Right atrium auricular region (tissue), 2 donors: ENCODE data around the gene SPTLC2. TPM values are rescaled to one million over a fixed set of nuclear protein-coding genes. Genes with fewer than 3 reads are reported as not detected.
"Not testable (repeated sequence)": the region's sequence is repeated elsewhere in the genome, so short reads cannot be mapped to it uniquely, and the experiment has no call there.

Source experiments
- DNase-seq: peaks from one replicate; pipeline ENCODE4 v3.0.0-alpha.2; 2019; ENCODE audit warnings: low spot score
- H3K27ac ChIP-seq, 2 donors: fragments of 200-600 bp; sonication (generic); 1 replicate in 1 of 2; 2 replicates in 1 of 2; pipeline ENCODE4 v1.5.1; 2016 to 2019
- H3K27me3 ChIP-seq, 2 donors: fragments of 200-600 bp; sonication (generic); one replicate each; pipeline versions ENCODE4 v1.5.1 to v1.6.0; 2017 to 2019
- H3K36me3 ChIP-seq: fragments of 200-600 bp; sonication (generic); one replicate; pipeline ENCODE4 v1.5.1; 2016
- H3K4me1 ChIP-seq, 2 donors: fragments of 200-600 bp; sonication (generic); one replicate each; pipeline versions ENCODE4 v1.5.1 to v1.6.0; 2017 to 2019
- H3K4me3 ChIP-seq, 2 donors: fragments of 200-600 bp; sonication (generic); 1 replicate in 1 of 2; 2 replicates in 1 of 2; pipeline ENCODE4 v1.5.1; 2017 to 2019; ENCODE audit warnings: mild to moderate bottlenecking in 1 of 2, moderate library complexity in 1 of 2
- H3K9me3 ChIP-seq, 2 donors: fragments of 200-600 bp; sonication (generic); one replicate each; pipeline ENCODE4 v1.5.1; 2019
- CTCF ChIP-seq, 2 donors: fragments of 200-600 bp; sonication (generic); IDR thresholded peaks; one replicate each; pipeline ENCODE4 v1.5.1; 2019; ENCODE audit warnings: antibody characterized with exemption in 2 of 2
- total RNA-seq, 2 donors: library from RNA; depleted of rRNA; stranded (reverse); fragments of >200 nt; gene quantifications; one replicate each; pipeline ENCODE4 v1.1.0, GENCODE V29; 2016

SPTLC2 gene
- 10 to 100 TPM; 11.3 to 14.0 TPM for total RNA-seq

GRCh38 chr14:77616454-77617229, at the start of gene SPTLC2:
SPTLC2 (minus strand) TSS chr14:77616637; CDS start chr14:77616579, 58 bp downstream.
- Histone ChIP-seq H3K27me3 (no peaks in the 10 kb centered on the region), H3K9me3 (no peaks in the 10 kb centered on the region), H3K4me1 (peaks cover 0 to 15% of the 10 kb centered on the region in 2 donors), H3K27ac (peak within 1 kb of the TSS; percentile 76 to 81), H3K36me3 (no peaks in the 10 kb centered on the region), H3K4me3 (peak within 1 kb of the TSS; percentile 66 to 83)
- DNase-seq, result peak; percentile 99
- TF ChIP-seq CTCF (IDR thresholded peaks at IDR 0.05), result peak in 1 of 2 donors; percentile 35

GRCh38 chr14:77663293-77663692, 46.9 kb upstream of the SPTLC2 start:
- no peak for TF ChIP-seq CTCF (IDR thresholded peaks at IDR 0.05)
- peak overlapping the region; percentile 54 to 62 for H3K27ac ChIP-seq
- no peak for DNase-seq

GRCh38 chr14:77661562-77661961, 45.1 kb upstream of the SPTLC2 start:
- H3K27ac ChIP-seq, H3K36me3 ChIP-seq, H3K9me3 ChIP-seq, H3K27me3 ChIP-seq, DNase-seq, H3K4me1 ChIP-seq, H3K4me3 ChIP-seq: not testable (repeated sequence)

More at GRCh38 chr14:77663293-77663692, 46.9 kb upstream of the SPTLC2 start:
- Histone ChIP-seq H3K36me3 (no peaks in the 10 kb centered on the region), H3K27me3 (no peaks in the 10 kb centered on the region), H3K4me1 (no peaks in the 10 kb centered on the region), H3K4me3 (no peak overlapping the region), H3K9me3 (no peaks in the 10 kb centered on the region)

GRCh38 chr14:77660754-77661153, 44.3 kb upstream of the SPTLC2 start:
- Histone ChIP-seq H3K27ac (no peak overlapping the region), H3K9me3 (no peaks in the 10 kb centered on the region), H3K4me3 (no peak overlapping the region), H3K36me3 (no peaks in the 10 kb centered on the region), H3K4me1 (no peaks in the 10 kb centered on the region), H3K27me3 (no peaks in the 10 kb centered on the region)
- no peak for DNase-seq
- no peak for TF ChIP-seq CTCF (IDR thresholded peaks at IDR 0.05)

GRCh38 chr14:77659831-77660230, 43.4 kb upstream of the SPTLC2 start:
- no peak for DNase-seq
- H3K36me3 ChIP-seq, result no peaks in the 10 kb centered on the region
- no peak for TF ChIP-seq CTCF (IDR thresholded peaks at IDR 0.05)
- H3K4me1 ChIP-seq, result no peaks in the 10 kb centered on the region
- no peaks in the 10 kb centered on the region for H3K9me3 ChIP-seq
- no peak overlapping the region for H3K27ac ChIP-seq
- no peaks in the 10 kb centered on the region for H3K27me3 ChIP-seq
- H3K4me3 ChIP-seq, result no peak overlapping the region

GRCh38 chr14:77657280-77657679, 40.8 kb upstream of the SPTLC2 start:
- no peaks in the 10 kb centered on the region for H3K9me3 ChIP-seq
- H3K27ac ChIP-seq, result no peak overlapping the region
- no peaks in the 10 kb centered on the region for H3K27me3 ChIP-seq
- TF ChIP-seq CTCF (IDR thresholded peaks at IDR 0.05), result no peak
- no peak for DNase-seq
- H3K4me1 ChIP-seq, result no peaks in the 10 kb centered on the region
- H3K4me3 ChIP-seq, result no peak overlapping the region
- no peaks in the 10 kb centered on the region for H3K36me3 ChIP-seq
